HFF-Myc (cell line): ENCODE results near the gene PRXL2B.
"Not testable (repeated sequence)": the region's sequence is repeated elsewhere in the genome, so short reads cannot be mapped to it uniquely, and the experiment has no call there.

ENCODE experiments used
- DNase-seq: peaks from one replicate; pipeline ENCODE4 v3.0.0-alpha.2; 2011; ENCODE audit warnings: low read depth; ENCODE audit errors: extremely low read depth
- H3K4me3 ChIP-seq: replicated peaks from 2 replicates; pipeline ENCODE4 v1.5.1; 2011; ENCODE audit warnings: low read depth, mild to moderate bottlenecking, control low read depth, low read length
- CTCF ChIP-seq: IDR thresholded peaks from 2 replicates; pipeline ENCODE4 v1.5.1; 2012; ENCODE audit warnings: mild to moderate bottlenecking, low read depth, low read length, control low read depth; ENCODE audit errors: missing control alignments

The PRXL2B gene

GRCh38 chr1:2575801-2576663 lies 10.5 kb upstream of the PRXL2B start:
- no peak overlapping the region for H3K4me3 ChIP-seq
- TF ChIP-seq CTCF, result no peak
- DNase-seq, result no peak

- DNase-seq, H3K4me3 ChIP-seq: not testable (repeated sequence)
These were observed 9.0 kb upstream of the PRXL2B start for GRCh38 chr1:2577565-2578075.

DNA sequence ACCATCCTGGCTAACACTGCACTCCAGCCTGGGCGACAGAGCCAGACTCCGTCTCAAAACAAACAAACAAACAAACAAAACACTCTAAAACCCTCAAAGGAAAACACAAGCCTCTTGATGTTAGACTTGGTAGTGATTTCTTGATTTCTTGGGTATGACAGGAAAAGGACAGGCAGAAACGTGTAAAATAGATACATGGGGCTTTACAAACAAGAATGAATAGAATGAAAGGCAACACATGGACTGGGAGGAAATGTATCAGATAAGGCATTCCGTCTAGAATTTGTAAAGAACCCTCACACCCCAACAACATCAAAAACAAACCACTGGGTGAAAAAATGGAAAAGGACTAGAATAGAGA lies 7.8 kb upstream of the PRXL2B start:
- no peak for DNase-seq

DNA sequence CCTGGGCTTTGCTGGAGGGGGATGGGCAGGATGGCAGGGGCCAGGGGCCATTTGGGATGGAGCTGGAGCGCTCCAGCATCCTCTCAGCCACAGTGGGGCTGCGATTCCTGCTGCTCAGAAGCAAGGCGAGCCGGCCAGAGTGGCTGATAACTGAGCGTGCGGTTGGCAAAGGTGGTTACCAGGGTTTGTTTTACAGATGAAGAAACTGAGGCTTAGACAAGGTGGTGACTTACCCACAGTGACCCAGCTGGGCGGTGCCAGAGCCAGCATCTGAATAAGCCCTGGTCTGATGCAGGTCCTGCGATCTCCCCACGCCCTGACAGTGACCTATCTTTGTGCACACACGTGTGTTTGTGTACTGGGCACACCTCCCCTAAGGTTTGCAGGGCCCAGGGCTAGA lies 5.9 kb upstream of the PRXL2B start:
- TF ChIP-seq CTCF, result no peak
- no peak for DNase-seq
- H3K4me3 ChIP-seq, result no peak overlapping the region

More for the DNA sequence above, 7.8 kb upstream of the PRXL2B start:
- no peak overlapping the region for H3K4me3 ChIP-seq
- TF ChIP-seq CTCF, result no peak

DNA sequence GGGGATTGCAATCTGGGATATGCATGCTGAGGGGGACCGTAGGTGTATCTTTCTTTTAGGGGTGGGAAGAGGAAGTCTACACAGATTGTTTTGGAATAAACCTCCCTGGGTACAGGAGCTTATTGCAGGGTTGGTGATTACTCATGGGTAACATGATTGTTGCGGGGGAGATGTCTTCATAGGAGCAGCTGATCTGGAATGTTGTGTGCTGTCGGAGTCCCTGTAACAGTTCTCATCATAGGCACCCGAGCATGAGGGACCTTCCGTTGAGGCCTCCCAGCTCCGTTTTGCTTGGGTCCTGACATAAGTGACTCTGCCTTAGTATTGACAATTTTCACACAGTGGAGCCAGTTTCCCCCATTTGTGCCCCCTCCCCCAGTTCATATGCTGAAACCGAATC lies 4.2 kb upstream of the PRXL2B start:
- no peak for TF ChIP-seq CTCF
- H3K4me3 ChIP-seq, result no peak overlapping the region
- DNase-seq, result no peak

- H3K4me3 ChIP-seq, result no peak overlapping the region
- no peak for DNase-seq
- no peak for TF ChIP-seq CTCF
These were observed 3.2 kb upstream of the PRXL2B start for GRCh38 chr1:2583331-2583791.

DNA sequence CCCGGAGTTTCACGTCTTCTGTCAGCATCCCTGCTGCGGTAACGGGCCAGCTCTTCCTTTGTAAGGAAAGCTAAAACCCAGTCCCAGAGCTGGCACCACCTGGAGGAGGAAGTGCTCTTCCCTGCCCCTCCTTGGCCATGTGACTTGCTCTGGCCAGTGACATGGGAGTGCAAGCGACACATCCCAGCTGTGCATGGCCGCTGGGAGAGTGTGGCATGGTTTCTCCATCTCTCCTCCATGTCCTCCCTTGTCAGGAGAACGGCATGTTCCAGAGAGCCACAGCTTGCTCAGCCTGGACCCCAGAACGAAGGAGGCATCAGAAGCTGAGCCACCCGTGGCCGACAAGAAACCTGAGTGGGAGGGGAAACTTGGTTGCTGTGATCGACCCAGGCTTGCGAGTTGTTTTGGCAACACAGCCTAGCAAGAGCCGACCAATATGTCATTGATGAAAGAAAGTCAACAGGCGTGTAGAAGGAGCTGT lies 2.7 kb upstream of the PRXL2B start:
- no peak overlapping the region for H3K4me3 ChIP-seq
- no peak for TF ChIP-seq CTCF
- no peak for DNase-seq
